Neural progenitor cell (in vitro differentiated cells): ENCODE measurements around the gene TNRC18. TPM values are rescaled to one million over a fixed set of nuclear protein-coding genes. Genes with fewer than 3 reads are reported as not detected.
"Not testable (repeated sequence)": the region's sequence is repeated elsewhere in the genome, so short reads cannot be mapped to it uniquely, and the experiment has no call there.

ENCODE experiments used
- DNase-seq: peaks from one replicate; pipeline ENCODE4 v3.0.0-alpha.2; 2016; ENCODE audit warnings: low spot score
- H2AFZ ChIP-seq: fragments of 200-600 bp; sonication (generic); replicated peaks from 2 replicates; pipeline ENCODE4 v1.6.1; 2016; ENCODE audit warnings: antibody characterized with exemption
- H3F3A ChIP-seq: fragments of 200-600 bp; sonication (generic); 2 replicates; pipeline ENCODE4 v1.6.1; 2016; ENCODE audit warnings: antibody characterized with exemption, low read depth
- H3K27ac ChIP-seq: fragments of 200-600 bp; sonication (generic); 2 replicates; pipeline ENCODE4 v1.5.1; 2016; ENCODE audit warnings: mild to moderate bottlenecking
- H3K27me3 ChIP-seq: fragments of 200-600 bp; sonication (generic); 2 replicates; pipeline ENCODE4 v1.6.1; 2016; ENCODE audit warnings: mild to moderate bottlenecking, moderate library complexity
- H3K36me3 ChIP-seq: fragments of 200-600 bp; sonication (generic); 2 replicates; pipeline ENCODE4 v1.5.1; 2016
- H3K4me1 ChIP-seq: fragments of 200-600 bp; sonication (generic); 2 replicates; pipeline ENCODE4 v1.6.1; 2016; ENCODE audit warnings: mixed run types
- H3K4me2 ChIP-seq: fragments of 200-600 bp; sonication (generic); 2 replicates; pipeline ENCODE4 v1.6.1; 2016
- H3K4me3 ChIP-seq: fragments of 200-600 bp; sonication (generic); 2 replicates; pipeline ENCODE4 v1.5.1; 2016
- H3K79me2 ChIP-seq: fragments of 200-600 bp; sonication (generic); 2 replicates; pipeline ENCODE4 v1.6.1; 2016; ENCODE audit warnings: low read depth
- H3K9ac ChIP-seq: fragments of 200-600 bp; sonication (generic); 2 replicates; pipeline ENCODE4 v1.6.1; 2016
- H3K9me3 ChIP-seq: fragments of 200-600 bp; sonication (generic); 2 replicates; pipeline ENCODE4 v1.5.1; 2016; ENCODE audit warnings: low read depth
- H4K20me1 ChIP-seq: fragments of 200-600 bp; sonication (generic); 2 replicates; pipeline ENCODE4 v1.6.1; 2016; ENCODE audit warnings: low read depth
- H3K27ac Mint-ChIP-seq: 3 replicates; pipeline ENCODE4 v1.8.0; 2021; ENCODE audit warnings: mixed read lengths
- H3K27me3 Mint-ChIP-seq: 2 replicates; pipeline ENCODE4 v1.8.0; 2022; ENCODE audit warnings: low read depth, mild to moderate bottlenecking, inconsistent platforms, moderate library complexity, mixed read lengths; ENCODE audit not compliant: insufficient read depth
- H3K36me3 Mint-ChIP-seq: 3 replicates; pipeline ENCODE4 v1.8.0; 2021; ENCODE audit warnings: mixed read lengths
- H3K4me1 Mint-ChIP-seq: 3 replicates; pipeline ENCODE4 v1.8.0; 2021; ENCODE audit warnings: mixed read lengths
- H3K4me3 Mint-ChIP-seq: 3 replicates; pipeline ENCODE4 v1.8.0; 2021; ENCODE audit warnings: mild to moderate bottlenecking, moderate library complexity, mixed read lengths
- H3K9me3 Mint-ChIP-seq: 3 replicates; pipeline ENCODE4 v1.8.0; 2020; ENCODE audit warnings: mixed read lengths
- CTCF ChIP-seq: fragments of 200-600 bp; sonication (generic); IDR thresholded peaks from 2 replicates; pipeline ENCODE4 v1.5.1; 2017; ENCODE audit warnings: antibody characterized with exemption, mild to moderate bottlenecking
- EZH2 ChIP-seq: fragments of 200-600 bp; sonication (generic); IDR thresholded peaks from 2 replicates; pipeline ENCODE4 v1.6.1; 2017; ENCODE audit warnings: antibody characterized with exemption, mild to moderate bottlenecking, moderate library complexity
- EZH2phosphoT487 ChIP-seq: fragments of 200-600 bp; sonication (generic); IDR thresholded peaks from 2 replicates; pipeline ENCODE4 v1.6.1; 2017; ENCODE audit warnings: antibody characterized with exemption
- total RNA-seq: library from RNA; depleted of rRNA; stranded (reverse); fragments of >200 nt; gene quantifications from 2 replicates; pipeline ENCODE4 v1.2.3, GENCODE V29; 2015; ENCODE audit warnings: low replicate concordance

The TNRC18 gene
- total RNA-seq, 1 donor from 2014 or later, result 16.1 TPM

DNA sequence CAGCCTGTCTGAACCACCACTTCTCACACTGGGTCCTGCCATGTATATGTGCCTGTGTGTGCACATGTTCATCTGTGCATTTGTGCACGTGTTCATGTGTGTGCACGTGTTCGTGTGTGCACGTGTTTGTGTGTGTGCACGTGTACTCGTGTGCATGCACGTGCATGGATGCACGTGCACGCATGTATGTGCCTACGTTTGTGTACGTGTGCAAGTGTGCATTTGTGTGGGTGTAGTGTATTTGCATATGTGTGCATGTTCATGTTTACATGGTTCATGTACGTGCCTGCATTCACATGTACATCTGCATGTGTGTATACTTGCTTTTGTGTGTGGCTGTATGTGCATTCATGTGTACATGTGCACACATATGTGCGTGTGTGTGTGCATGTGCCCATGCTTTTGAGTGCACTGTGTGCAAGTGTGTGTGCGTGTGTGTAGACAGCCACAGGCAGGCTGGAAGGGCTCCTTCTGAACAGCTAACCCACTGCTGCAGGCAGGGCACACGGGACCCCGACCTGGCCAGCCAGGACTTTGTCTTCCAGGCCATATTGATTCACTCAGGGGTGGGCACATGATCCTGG lies 112.7 kb downstream of the TNRC18 start:
- no peak for TF ChIP-seq CTCF
- no peak for TF ChIP-seq EZH2phosphoT487
- no peak for TF ChIP-seq EZH2
- Mint-ChIP-seq H3K9me3 (no peaks in the 10 kb centered on the region), H3K4me1 (no peaks in the 10 kb centered on the region), H3K36me3 (peaks cover 15% of the 10 kb centered on the region), H3K27ac (no peak overlapping the region), H3K27me3 (peaks cover 6% of the 10 kb centered on the region), H3K4me3 (peak overlapping the region; percentile 58)
- Histone ChIP-seq H3K79me2 (no peaks in the 10 kb centered on the region), H3K4me1 (no peaks in the 10 kb centered on the region), H3K9ac (no peak overlapping the region), H3F3A (no peaks in the 10 kb centered on the region), H3K27me3 (no peaks in the 10 kb centered on the region), H4K20me1 (no peaks in the 10 kb centered on the region), H2AFZ (no peak overlapping the region), H3K4me3 (no peak overlapping the region), H3K27ac (no peak overlapping the region), H3K4me2 (no peak overlapping the region), H3K9me3 (no peaks in the 10 kb centered on the region), H3K36me3 (no peaks in the 10 kb centered on the region)
- DNase-seq, result no peak

DNA sequence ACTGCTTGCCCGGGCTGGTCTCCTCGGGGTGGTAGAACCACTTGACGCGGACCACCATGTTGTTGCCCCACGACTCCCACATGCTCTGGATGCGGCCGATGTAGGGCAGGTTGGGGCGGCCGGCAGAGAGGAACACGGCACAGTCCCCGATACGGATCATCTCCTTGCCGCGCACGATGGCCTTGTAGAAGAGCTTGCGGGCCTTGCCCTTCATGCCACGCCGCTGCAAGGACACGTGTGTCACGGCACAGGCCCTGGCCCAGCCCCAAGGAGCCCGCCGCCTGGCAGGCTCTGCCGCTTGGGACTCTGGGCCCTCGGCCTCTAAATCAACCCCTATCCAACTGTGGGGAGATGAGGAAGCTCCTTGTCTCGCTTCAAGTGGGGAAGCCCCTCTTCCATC lies 114.5 kb downstream of the TNRC18 start:
- Histone ChIP-seq H3K27ac (no peak overlapping the region), H2AFZ (no peak overlapping the region), H3K9me3 (no peaks in the 10 kb centered on the region), H3K27me3 (no peaks in the 10 kb centered on the region), H3K4me1 (no peaks in the 10 kb centered on the region), H4K20me1 (no peaks in the 10 kb centered on the region), H3K36me3 (no peaks in the 10 kb centered on the region), H3K4me3 (no peak overlapping the region), H3K4me2 (no peak overlapping the region), H3F3A (no peaks in the 10 kb centered on the region), H3K79me2 (no peaks in the 10 kb centered on the region), H3K9ac (no peak overlapping the region)
- H3K4me3 Mint-ChIP-seq, result no peak overlapping the region
- peaks cover 6% of the 10 kb centered on the region for H3K27me3 Mint-ChIP-seq
- no peaks in the 10 kb centered on the region for H3K9me3 Mint-ChIP-seq
- TF ChIP-seq EZH2, result no peak
- no peak for TF ChIP-seq CTCF
- TF ChIP-seq EZH2phosphoT487, result no peak
- H3K4me1 Mint-ChIP-seq, result no peaks in the 10 kb centered on the region
- peaks cover 13% of the 10 kb centered on the region for H3K36me3 Mint-ChIP-seq
- no peak for DNase-seq
- H3K27ac Mint-ChIP-seq, result no peak overlapping the region

GRCh38 chr7:5307221-5308142 lies 116.2 kb downstream of the TNRC18 start:
- DNase-seq, H3K36me3 ChIP-seq, H3K4me1 ChIP-seq, H3K9me3 Mint-ChIP-seq, H3K27ac ChIP-seq, H3K9me3 ChIP-seq, H3K9ac ChIP-seq, H3K4me3 ChIP-seq, H3K79me2 ChIP-seq, H3K27ac Mint-ChIP-seq, H3K27me3 Mint-ChIP-seq, H2AFZ ChIP-seq, H3K4me2 ChIP-seq, H3F3A ChIP-seq, H4K20me1 ChIP-seq, H3K4me1 Mint-ChIP-seq, H3K27me3 ChIP-seq, H3K4me3 Mint-ChIP-seq: not testable (repeated sequence)
- H3K36me3 Mint-ChIP-seq, result peaks cover 14% of the 10 kb centered on the region

DNA sequence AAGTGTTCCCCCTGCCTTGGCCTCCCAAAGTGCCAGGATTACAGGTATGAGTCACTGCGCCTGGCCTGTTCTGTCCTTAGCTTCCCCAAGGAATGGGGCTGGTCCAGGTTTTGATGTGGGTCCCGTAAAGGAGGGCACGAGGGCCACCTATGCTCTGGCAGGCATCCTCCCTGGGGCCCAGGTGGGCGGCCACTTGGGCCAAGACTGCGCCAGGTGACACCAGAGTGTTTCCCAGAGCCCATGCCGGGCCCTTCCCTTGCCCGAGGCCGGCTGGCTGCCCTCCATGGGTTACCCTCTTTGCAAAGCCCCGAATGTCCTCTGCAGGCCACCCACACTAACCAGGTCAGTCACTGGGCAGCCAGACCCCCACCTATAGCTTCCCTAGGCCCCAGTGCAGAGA lies 118.6 kb downstream of the TNRC18 start:
- H3K4me1 Mint-ChIP-seq, H4K20me1 ChIP-seq, H3K4me3 Mint-ChIP-seq, H3K9me3 Mint-ChIP-seq, H3K27ac Mint-ChIP-seq, DNase-seq, H3K36me3 ChIP-seq, H2AFZ ChIP-seq, H3K79me2 ChIP-seq, H3K27ac ChIP-seq, H3F3A ChIP-seq, H3K9ac ChIP-seq, H3K4me1 ChIP-seq, H3K4me2 ChIP-seq, H3K4me3 ChIP-seq, H3K27me3 Mint-ChIP-seq, H3K9me3 ChIP-seq, H3K27me3 ChIP-seq: not testable (repeated sequence)
- H3K36me3 Mint-ChIP-seq, result peaks cover 16% of the 10 kb centered on the region
